Keratinocyte (primary cell): ENCODE measurements around the gene BEST3.
"Not testable (repeated sequence)": the region's sequence is repeated elsewhere in the genome, so short reads cannot be mapped to it uniquely, and the experiment has no call there.

ENCODE experiments used
- EZH2 ChIP-seq: IDR thresholded peaks from one replicate; pipeline ENCODE4 v1.6.1; 2012; ENCODE audit warnings: inconsistent platforms, mild to moderate bottlenecking, low read length, moderate library complexity
- TF ChIP-seq, protein P1 (sequence below), 3 experiments: IDR thresholded peaks in 1 of 3; conservative IDR thresholded peaks in 1 of 3; optimal IDR thresholded peaks in 1 of 3; 2 replicates in 2 of 3; 3 replicates in 1 of 3; pipeline versions ENCODE3 to v1.5.1; 2011; ENCODE audit warnings: low read length in 3 of 3, mild to moderate bottlenecking in 3 of 3, moderate library complexity in 2 of 3, control low read depth in 1 of 3, inconsistent platforms in 1 of 3; ENCODE audit not compliant: insufficient read depth in 2 of 3; ENCODE audit errors: extremely low read depth in 1 of 3

- TF ChIP-seq, protein P1, sequence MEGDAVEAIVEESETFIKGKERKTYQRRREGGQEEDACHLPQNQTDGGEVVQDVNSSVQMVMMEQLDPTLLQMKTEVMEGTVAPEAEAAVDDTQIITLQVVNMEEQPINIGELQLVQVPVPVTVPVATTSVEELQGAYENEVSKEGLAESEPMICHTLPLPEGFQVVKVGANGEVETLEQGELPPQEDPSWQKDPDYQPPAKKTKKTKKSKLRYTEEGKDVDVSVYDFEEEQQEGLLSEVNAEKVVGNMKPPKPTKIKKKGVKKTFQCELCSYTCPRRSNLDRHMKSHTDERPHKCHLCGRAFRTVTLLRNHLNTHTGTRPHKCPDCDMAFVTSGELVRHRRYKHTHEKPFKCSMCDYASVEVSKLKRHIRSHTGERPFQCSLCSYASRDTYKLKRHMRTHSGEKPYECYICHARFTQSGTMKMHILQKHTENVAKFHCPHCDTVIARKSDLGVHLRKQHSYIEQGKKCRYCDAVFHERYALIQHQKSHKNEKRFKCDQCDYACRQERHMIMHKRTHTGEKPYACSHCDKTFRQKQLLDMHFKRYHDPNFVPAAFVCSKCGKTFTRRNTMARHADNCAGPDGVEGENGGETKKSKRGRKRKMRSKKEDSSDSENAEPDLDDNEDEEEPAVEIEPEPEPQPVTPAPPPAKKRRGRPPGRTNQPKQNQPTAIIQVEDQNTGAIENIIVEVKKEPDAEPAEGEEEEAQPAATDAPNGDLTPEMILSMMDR (optimal IDR thresholded peaks at IDR 0.05 in 1 of 3, IDR thresholded peaks at IDR 0.05 in 1 of 3, conservative IDR thresholded peaks at IDR 0.05 in 1 of 3; ENCODE audit: extremely low read depth in 1 of 3, insufficient read depth in 2 of 3, low read length in 3 of 3): not testable (repeated sequence)
- not testable (repeated sequence) for TF ChIP-seq EZH2
Measured at GRCh38 chr12:69604275-69604674, 94.8 kb downstream of the BEST3 start.
